ENCODE results near the gene HARS1.

HARS1 gene

DNA sequence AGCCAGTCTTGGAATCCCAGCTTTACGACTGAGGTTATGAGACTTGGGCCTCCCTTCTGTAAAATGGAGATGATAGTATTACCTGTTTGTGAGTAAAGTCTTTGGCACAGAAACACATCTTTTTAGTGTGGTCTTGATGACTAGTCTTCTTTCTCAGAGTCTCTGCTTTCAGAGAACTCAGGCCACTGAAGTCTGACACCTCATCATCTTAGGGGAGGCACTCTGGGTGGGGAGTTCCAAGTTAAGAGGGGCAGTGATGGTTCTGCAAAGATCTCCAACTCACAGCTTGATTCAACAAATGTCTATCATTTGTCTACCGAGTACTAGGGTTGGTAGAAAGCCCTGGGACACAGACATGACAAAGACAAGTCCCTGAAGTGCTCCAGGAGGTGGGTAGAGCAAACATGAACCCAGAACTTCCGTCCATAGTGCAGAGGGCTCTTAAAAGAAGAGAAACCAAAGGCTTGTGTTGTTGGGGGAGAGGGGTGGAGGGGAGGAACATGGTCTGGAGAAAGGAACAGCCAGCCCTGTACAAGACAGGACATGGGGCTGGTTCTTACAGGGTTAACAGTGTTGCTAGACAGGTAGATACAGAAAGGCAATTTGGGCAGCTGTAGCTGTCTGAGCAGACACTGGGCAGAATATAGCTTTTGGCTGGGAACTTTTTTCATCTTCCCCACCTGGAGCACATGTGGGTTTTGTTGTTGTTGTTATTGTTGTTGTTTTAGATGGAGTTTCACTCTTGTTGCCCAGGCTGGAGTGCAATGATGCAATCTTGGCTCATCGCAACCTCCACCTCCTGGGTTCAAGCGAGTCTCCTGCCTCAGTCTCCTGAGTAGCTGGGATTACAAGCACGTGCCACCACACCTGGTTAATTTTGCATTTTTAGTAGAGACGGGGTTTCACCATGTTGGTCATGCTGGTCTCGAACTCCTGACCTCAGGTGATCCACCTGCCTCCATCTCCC lies 55.6 kb downstream of the HARS1 start:
- no peak overlapping the region for H3K4me3 ChIP-seq (ENCODE audit: low read depth in 1 of 2, low read length in 2 of 2)
- no peak overlapping the region for H3K27ac ChIP-seq (ENCODE audit: low read depth, low read length)
- no peaks in the 10 kb centered on the region for H3K27me3 ChIP-seq (ENCODE audit: control insufficient read depth in 1 of 2, insufficient read depth in 2 of 2, low read length in 2 of 2)
- H3K9me3 ChIP-seq (ENCODE audit: control insufficient read depth in 1 of 2, low read length in 2 of 2) = no peaks in the 10 kb centered on the region
- no peak overlapping the region for H3K9ac ChIP-seq (ENCODE audit: low read depth in 1 of 2, low read length in 2 of 2)
- H3K36me3 ChIP-seq (ENCODE audit: control insufficient read depth in 1 of 2, insufficient read depth in 2 of 2, low read length in 2 of 2) = no peaks in the 10 kb centered on the region
- peaks cover 17 to 31% of the 10 kb centered on the region in 2 donors for H3K4me1 ChIP-seq (ENCODE audit: control insufficient read depth in 1 of 2, insufficient read depth in 2 of 2, low read length in 2 of 2)

DNA sequence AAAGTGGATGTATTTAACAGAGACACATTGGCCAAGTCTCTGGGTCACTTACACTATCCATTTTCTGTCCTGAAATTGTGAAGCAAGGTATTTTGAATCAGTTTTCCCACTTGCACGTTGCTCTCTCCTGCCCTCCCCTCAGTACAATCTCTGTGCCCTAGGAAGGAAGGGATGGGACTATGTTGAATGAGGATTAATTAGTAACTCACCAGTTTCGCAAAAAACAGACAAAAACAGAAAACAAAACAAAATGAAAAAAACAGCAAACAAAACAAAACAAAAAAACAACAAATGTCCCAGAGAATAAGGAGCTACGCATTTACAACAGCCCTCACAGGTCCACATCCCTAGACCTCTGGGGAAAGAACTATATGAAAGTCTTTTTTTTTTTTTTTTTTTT lies 57.1 kb downstream of the HARS1 start:
- H3K4me3 ChIP-seq (ENCODE audit: low read depth in 1 of 2, low read length in 2 of 2) = no peak overlapping the region
- H3K36me3 ChIP-seq (ENCODE audit: control insufficient read depth in 1 of 2, insufficient read depth in 2 of 2, low read length in 2 of 2) = no peaks in the 10 kb centered on the region
- H3K27me3 ChIP-seq (ENCODE audit: control insufficient read depth in 1 of 2, insufficient read depth in 2 of 2, low read length in 2 of 2) = no peaks in the 10 kb centered on the region
- H3K27ac ChIP-seq (ENCODE audit: low read depth, low read length) = no peak overlapping the region
- H3K9ac ChIP-seq (ENCODE audit: low read depth in 1 of 2, low read length in 2 of 2) = no peak overlapping the region
- H3K4me1 ChIP-seq (ENCODE audit: control insufficient read depth in 1 of 2, insufficient read depth in 2 of 2, low read length in 2 of 2) = peaks cover 12 to 23% of the 10 kb centered on the region in 2 donors
- no peaks in the 10 kb centered on the region for H3K9me3 ChIP-seq (ENCODE audit: control insufficient read depth in 1 of 2, low read length in 2 of 2)

DNA sequence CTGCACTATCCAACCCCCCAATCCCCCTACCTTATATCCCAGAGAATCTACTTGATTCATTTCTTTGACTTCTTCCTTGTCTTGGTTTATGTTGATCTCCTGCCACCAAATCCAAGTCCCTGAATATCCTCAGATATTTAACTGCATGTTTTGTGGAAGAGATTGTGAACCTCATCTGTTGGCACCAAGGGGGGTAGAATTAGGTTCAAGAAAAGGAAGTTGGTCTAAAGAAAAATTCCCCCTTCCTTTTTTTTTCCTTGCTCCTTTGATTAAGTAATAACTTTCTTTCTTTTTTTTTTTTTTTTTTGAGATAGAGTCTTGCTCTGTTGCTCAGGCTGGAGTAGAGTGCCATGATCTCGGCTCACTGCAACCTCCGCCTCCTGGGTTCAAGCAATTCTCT lies 57.7 kb downstream of the HARS1 start:
- H3K9ac ChIP-seq (ENCODE audit: low read depth in 1 of 2, low read length in 2 of 2) = peak overlapping the region; percentile 63 to 78
- no peaks in the 10 kb centered on the region for H3K27me3 ChIP-seq (ENCODE audit: control insufficient read depth in 1 of 2, insufficient read depth in 2 of 2, low read length in 2 of 2)
- H3K4me3 ChIP-seq (ENCODE audit: low read depth in 1 of 2, low read length in 2 of 2) = peak overlapping the region; percentile 72 to 94
- H3K36me3 ChIP-seq (ENCODE audit: control insufficient read depth in 1 of 2, insufficient read depth in 2 of 2, low read length in 2 of 2) = no peaks in the 10 kb centered on the region
- H3K27ac ChIP-seq (ENCODE audit: low read depth, low read length) = no peak overlapping the region
- peaks cover 0 to under 1% of the 10 kb centered on the region in 2 donors for H3K9me3 ChIP-seq (ENCODE audit: control insufficient read depth in 1 of 2, low read length in 2 of 2)
- H3K4me1 ChIP-seq (ENCODE audit: control insufficient read depth in 1 of 2, insufficient read depth in 2 of 2, low read length in 2 of 2) = peaks cover 12 to 19% of the 10 kb centered on the region in 2 donors

- Histone ChIP-seq H3K4me3 (ENCODE audit: low read depth in 1 of 2, low read length in 2 of 2) (peak within 1 kb of the TSS; percentile 72 to 94), H3K27ac (ENCODE audit: low read depth, low read length) (peak within 1 kb of the TSS; percentile 52), H3K36me3 (ENCODE audit: control insufficient read depth in 1 of 2, insufficient read depth in 2 of 2, low read length in 2 of 2) (no peaks in the 10 kb centered on the region), H3K4me1 (ENCODE audit: control insufficient read depth in 1 of 2, insufficient read depth in 2 of 2, low read length in 2 of 2) (peaks cover 12 to 19% of the 10 kb centered on the region in 2 donors), H3K9me3 (ENCODE audit: control insufficient read depth in 1 of 2, low read length in 2 of 2) (peaks cover 0 to 3% of the 10 kb centered on the region in 2 donors), H3K27me3 (ENCODE audit: control insufficient read depth in 1 of 2, insufficient read depth in 2 of 2, low read length in 2 of 2) (no peaks in the 10 kb centered on the region), H3K9ac (ENCODE audit: low read depth in 1 of 2, low read length in 2 of 2) (peak within 1 kb of the TSS; percentile 63 to 78)
Measured at GRCh38 chr5:140633021-140633471, 58.1 kb downstream of the HARS1 start, which contains the start of gene CD14. CD14 (minus strand) TSS chr5:140633175; CDS start chr5:140633071, 104 bp downstream.

DNA sequence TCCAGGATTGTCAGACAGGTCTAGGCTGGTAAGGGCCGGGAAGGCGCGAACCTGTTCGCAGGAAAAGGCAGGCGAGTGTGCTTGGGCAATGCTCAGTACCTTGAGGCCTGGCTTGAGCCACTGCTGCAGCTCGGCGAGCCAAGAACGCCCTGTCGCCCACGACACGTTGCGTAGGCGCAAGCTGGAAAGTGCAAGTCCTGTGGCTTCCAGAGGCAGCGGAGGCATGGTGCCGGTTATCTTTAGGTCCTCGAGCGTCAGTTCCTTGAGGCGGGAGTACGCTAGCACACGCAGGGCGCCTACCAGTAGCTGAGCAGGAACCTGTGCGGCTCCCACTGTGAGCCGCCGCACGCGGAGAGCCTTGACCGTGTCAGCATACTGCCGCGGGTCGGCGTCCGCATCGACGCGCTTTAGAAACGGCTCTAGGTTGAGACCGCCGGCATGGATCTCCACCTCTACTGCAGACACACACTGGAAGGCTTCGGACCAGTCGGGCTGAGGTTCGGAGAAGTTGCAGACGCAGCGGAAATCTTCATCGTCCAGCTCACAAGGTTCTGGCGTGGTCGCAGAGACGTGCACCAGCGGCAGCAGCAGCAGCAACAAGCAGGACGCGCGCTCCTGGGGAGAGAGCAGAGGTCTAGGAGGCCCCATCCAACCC lies 58.7 kb downstream of the HARS1 start:
- peak overlapping the region; percentile 72 to 94 for H3K4me3 ChIP-seq (ENCODE audit: low read depth in 1 of 2, low read length in 2 of 2)
- H3K9me3 ChIP-seq (ENCODE audit: control insufficient read depth in 1 of 2, low read length in 2 of 2) = peaks cover 0 to 4% of the 10 kb centered on the region in 2 donors
- peaks cover 12 to 19% of the 10 kb centered on the region in 2 donors for H3K4me1 ChIP-seq (ENCODE audit: control insufficient read depth in 1 of 2, insufficient read depth in 2 of 2, low read length in 2 of 2)
- H3K36me3 ChIP-seq (ENCODE audit: control insufficient read depth in 1 of 2, insufficient read depth in 2 of 2, low read length in 2 of 2) = no peaks in the 10 kb centered on the region
- H3K27ac ChIP-seq (ENCODE audit: low read depth, low read length) = peak overlapping the region; percentile 52
- no peaks in the 10 kb centered on the region for H3K27me3 ChIP-seq (ENCODE audit: control insufficient read depth in 1 of 2, insufficient read depth in 2 of 2, low read length in 2 of 2)
- H3K9ac ChIP-seq (ENCODE audit: low read depth in 1 of 2, low read length in 2 of 2) = peak overlapping the region; percentile 63 to 78

DNA sequence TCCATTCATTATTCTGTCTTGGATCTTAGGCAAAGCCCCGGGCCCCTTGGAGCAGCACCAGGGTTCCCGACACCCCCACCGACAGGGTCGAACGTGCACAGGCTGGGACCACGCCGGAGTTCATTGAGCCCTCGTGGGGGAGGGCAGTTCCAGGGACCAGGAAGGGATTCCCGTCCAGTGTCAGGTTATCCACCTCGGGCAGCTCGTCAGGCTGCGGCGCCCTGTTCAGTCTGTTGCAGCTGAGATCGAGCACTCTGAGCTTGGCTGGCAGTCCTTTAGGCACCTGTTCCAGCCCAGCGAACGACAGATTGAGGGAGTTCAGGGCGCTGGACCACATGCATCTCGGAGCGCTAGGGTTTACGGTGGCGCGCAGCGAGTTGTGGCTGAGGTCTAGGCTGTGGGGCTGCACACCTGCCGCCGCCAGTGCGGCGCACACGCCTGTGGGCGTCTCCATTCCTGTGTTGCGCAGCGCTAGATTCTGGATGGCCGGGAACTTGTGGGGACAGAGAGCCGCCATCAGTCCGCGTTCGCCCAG lies 59.3 kb downstream of the HARS1 start:
- Histone ChIP-seq H3K36me3 (ENCODE audit: control insufficient read depth in 1 of 2, insufficient read depth in 2 of 2, low read length in 2 of 2) (no peaks in the 10 kb centered on the region), H3K27me3 (ENCODE audit: control insufficient read depth in 1 of 2, insufficient read depth in 2 of 2, low read length in 2 of 2) (no peaks in the 10 kb centered on the region), H3K4me3 (ENCODE audit: low read depth in 1 of 2, low read length in 2 of 2) (peak overlapping the region; percentile 72 to 94), H3K9ac (ENCODE audit: low read depth in 1 of 2, low read length in 2 of 2) (peak overlapping the region; percentile 63 to 78), H3K9me3 (ENCODE audit: control insufficient read depth in 1 of 2, low read length in 2 of 2) (peaks cover 0 to 4% of the 10 kb centered on the region in 2 donors), H3K27ac (ENCODE audit: low read depth, low read length) (peak overlapping the region; percentile 52), H3K4me1 (ENCODE audit: control insufficient read depth in 1 of 2, insufficient read depth in 2 of 2, low read length in 2 of 2) (peaks cover 12 to 19% of the 10 kb centered on the region in 2 donors)

GRCh38 chr5:140631036-140631417 lies 60.1 kb downstream of the HARS1 start:
- Histone ChIP-seq H3K9ac (ENCODE audit: low read depth in 1 of 2, low read length in 2 of 2) (peak overlapping the region in 1 of 2 donors; percentile 63), H3K27me3 (ENCODE audit: control insufficient read depth in 1 of 2, insufficient read depth in 2 of 2, low read length in 2 of 2) (no peaks in the 10 kb centered on the region), H3K9me3 (ENCODE audit: control insufficient read depth in 1 of 2, low read length in 2 of 2) (peaks cover 0 to 4% of the 10 kb centered on the region in 2 donors), H3K36me3 (ENCODE audit: control insufficient read depth in 1 of 2, insufficient read depth in 2 of 2, low read length in 2 of 2) (no peaks in the 10 kb centered on the region), H3K4me1 (ENCODE audit: control insufficient read depth in 1 of 2, insufficient read depth in 2 of 2, low read length in 2 of 2) (peaks cover 12 to 19% of the 10 kb centered on the region in 2 donors), H3K4me3 (ENCODE audit: low read depth in 1 of 2, low read length in 2 of 2) (no peak overlapping the region), H3K27ac (ENCODE audit: low read depth, low read length) (no peak overlapping the region)

DNA sequence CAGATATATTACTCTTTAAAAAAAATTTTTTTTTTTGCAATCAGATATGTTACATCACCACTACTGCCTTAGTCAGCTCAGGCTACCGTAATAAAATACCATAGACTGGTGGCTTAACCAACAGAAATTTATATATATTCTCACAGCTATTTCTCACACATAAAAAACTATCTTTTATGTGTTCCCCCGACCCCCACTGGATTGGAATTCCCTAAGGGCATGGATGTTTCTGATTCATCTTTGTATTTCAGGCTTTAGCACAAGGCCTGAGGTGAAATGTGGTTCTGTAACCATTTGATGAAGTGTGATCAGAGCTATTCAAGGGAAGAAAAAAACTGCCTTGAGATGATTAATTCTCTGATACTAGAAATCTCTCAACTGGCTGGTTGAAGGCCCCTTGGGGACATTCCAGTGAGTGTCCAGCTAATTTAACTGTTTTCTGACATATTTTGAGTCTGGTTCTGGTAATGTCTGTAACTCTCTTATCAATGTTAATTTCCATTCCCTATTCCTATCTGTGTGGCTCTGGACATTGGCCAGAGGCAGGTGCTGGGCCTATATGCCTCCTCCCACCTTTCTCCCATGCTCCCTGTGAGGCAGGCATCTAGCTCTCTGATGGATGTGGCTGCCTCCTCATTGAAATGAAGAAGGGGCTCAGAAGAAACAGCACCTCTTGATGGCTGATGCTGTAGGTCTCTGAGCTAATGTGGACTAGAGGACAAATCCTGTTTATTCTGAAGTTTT lies 60.7 kb downstream of the HARS1 start:
- Histone ChIP-seq H3K27ac (ENCODE audit: low read depth, low read length) (no peak overlapping the region), H3K4me1 (ENCODE audit: control insufficient read depth in 1 of 2, insufficient read depth in 2 of 2, low read length in 2 of 2) (peaks cover 12 to 19% of the 10 kb centered on the region in 2 donors), H3K36me3 (ENCODE audit: control insufficient read depth in 1 of 2, insufficient read depth in 2 of 2, low read length in 2 of 2) (no peaks in the 10 kb centered on the region), H3K27me3 (ENCODE audit: control insufficient read depth in 1 of 2, insufficient read depth in 2 of 2, low read length in 2 of 2) (no peaks in the 10 kb centered on the region), H3K9ac (ENCODE audit: low read depth in 1 of 2, low read length in 2 of 2) (peak overlapping the region in 1 of 2 donors; percentile 63), H3K4me3 (ENCODE audit: low read depth in 1 of 2, low read length in 2 of 2) (peak overlapping the region in 1 of 2 donors; percentile 29), H3K9me3 (ENCODE audit: control insufficient read depth in 1 of 2, low read length in 2 of 2) (peaks cover 0 to 4% of the 10 kb centered on the region in 2 donors)

GRCh38 chr5:140628711-140629110 lies 62.5 kb downstream of the HARS1 start:
- Histone ChIP-seq H3K4me1 (ENCODE audit: control insufficient read depth in 1 of 2, insufficient read depth in 2 of 2, low read length in 2 of 2) (peaks cover 12 to 19% of the 10 kb centered on the region in 2 donors), H3K27ac (ENCODE audit: low read depth, low read length) (no peak overlapping the region), H3K9ac (ENCODE audit: low read depth in 1 of 2, low read length in 2 of 2) (no peak overlapping the region), H3K4me3 (ENCODE audit: low read depth in 1 of 2, low read length in 2 of 2) (no peak overlapping the region), H3K9me3 (ENCODE audit: control insufficient read depth in 1 of 2, low read length in 2 of 2) (peaks cover 0 to 4% of the 10 kb centered on the region in 2 donors), H3K27me3 (ENCODE audit: control insufficient read depth in 1 of 2, insufficient read depth in 2 of 2, low read length in 2 of 2) (no peaks in the 10 kb centered on the region), H3K36me3 (ENCODE audit: control insufficient read depth in 1 of 2, insufficient read depth in 2 of 2, low read length in 2 of 2) (no peaks in the 10 kb centered on the region)
